Measurements from ENCODE around the gene RBM39.
"Not testable (repeated sequence)": the region's sequence is repeated elsewhere in the genome, so short reads cannot be mapped to it uniquely, and the experiment has no call there.

Gene RBM39

DNA sequence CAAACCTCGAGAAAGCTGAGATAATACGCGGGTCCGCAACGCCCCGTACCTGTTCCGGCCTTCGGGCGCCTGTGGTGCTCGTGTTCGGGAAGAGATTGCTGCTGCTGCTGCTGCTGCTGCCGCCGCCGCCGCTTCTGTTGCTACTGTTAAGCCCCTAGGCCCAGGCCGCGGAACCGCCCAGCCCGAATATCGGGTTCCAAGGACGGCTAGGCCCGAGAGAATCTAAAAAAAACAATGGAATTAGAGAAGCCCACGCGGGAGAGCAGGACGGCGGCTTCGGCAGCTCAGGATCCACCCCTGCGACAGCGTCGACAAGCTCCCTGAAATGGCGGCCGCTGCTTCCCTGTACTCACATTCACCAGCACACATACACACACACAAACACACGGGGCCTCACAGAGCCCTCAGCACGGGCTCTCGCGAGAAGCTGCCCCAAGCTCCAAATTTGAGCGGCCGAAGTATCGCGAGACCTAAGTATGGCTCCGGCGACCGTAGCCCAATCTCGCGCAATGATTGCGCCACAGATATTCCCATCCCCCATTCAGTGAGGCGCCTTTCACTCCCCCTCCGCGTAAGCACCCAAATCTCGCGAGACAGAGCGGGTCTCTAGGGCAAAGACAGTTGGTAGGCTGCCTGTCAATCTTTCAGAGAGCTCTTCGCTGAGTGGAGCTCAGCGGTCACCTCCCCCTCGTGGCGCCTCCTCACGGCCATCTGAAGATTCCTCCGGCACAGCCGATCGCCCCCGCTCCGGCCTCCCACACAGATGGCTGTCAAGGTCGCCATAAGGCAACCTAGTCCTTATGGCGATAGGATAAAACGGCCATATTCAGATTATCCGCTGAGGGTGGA lies at the start of gene RBM39:
TSS of gene RBM39 (minus strand) at position 369 of the 849 bp plus-strand sequence. CDS start 1,386 bp downstream, outside the sequence.
- H3K9ac ChIP-seq = peak within 1 kb of the TSS; percentile 99 to 100 (median 100)
- TF ChIP-seq Cebpa-rat (IDR thresholded peaks at IDR 0.05) = peak; percentile 82 to 99 (median 96); a peak in 21 of 22 replicates
- peaks cover 39 to 54% (median 47%) of the 10 kb centered on the region in 10 experiments for H3K4me1 ChIP-seq
- H3K27ac ChIP-seq = peak within 1 kb of the TSS; percentile 99 to 100 (median 100)
- peaks cover 42 to 44% (median 43%) of the 10 kb centered on the region in 11 experiments for H4K20me1 ChIP-seq
- peak within 1 kb of the TSS; percentile 86 to 98 (median 92) for H3K4me2 ChIP-seq
- peak within 1 kb of the TSS; percentile 88 to 99 (median 94) for H3K4me3 ChIP-seq
- H3K27me3 ChIP-seq = no peaks in the 10 kb centered on the region
- H3K9me3 ChIP-seq (replicated peaks in 1 of 11) = no peaks in the 10 kb centered on the region
- H3K36me3 ChIP-seq = peaks cover 36 to 41% (median 39%) of the 10 kb centered on the region in 11 experiments

DNA sequence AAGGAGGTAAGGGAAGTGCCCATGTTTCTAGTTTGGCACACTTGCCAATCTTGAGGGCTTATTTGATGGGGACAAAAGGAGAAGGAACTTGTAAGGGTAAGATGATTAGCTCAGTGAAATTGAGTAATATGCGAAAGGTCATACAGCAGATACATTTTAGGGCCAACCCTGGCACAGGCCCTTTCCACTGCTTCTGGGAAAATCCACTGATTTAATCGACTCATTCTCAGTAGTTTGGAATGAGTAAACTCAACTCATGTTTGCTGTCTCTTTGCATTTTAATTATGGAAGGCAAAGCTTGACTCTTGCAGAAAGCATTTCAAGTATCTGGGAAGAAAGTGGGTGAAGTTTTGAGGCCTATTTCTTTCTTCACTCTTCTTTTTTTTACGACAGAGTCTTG lies 49.8 kb upstream of the RBM39 start:
- peaks cover 14 to 96% (median 72%) of the 10 kb centered on the region in 11 experiments; a peak in 18 of 22 replicates for H4K20me1 ChIP-seq
- H3K4me3 ChIP-seq = no peak overlapping the region
- peaks cover 7 to 26% (median 13%) of the 10 kb centered on the region in 10 experiments for H3K4me1 ChIP-seq
- H3K36me3 ChIP-seq = peaks cover 0 to 46% (median 20%) of the 10 kb centered on the region in 11 experiments; a peak in 14 of 22 replicates
- peak overlapping the region in 4 of 11 experiments; percentile 15 to 69 (median 34); a peak in 9 of 22 replicates for H3K4me2 ChIP-seq
- no peaks in the 10 kb centered on the region for H3K9me3 ChIP-seq (replicated peaks in 1 of 11)
- no peaks in the 10 kb centered on the region for H3K27me3 ChIP-seq
- H3K9ac ChIP-seq = 0 out of 22 replicates have a peak overlapping the region, but pooled peaks of 1 of the 11 experiments have one; percentile 0
- 0 out of 22 replicates have a peak overlapping the region, but pooled peaks of 2 of the 11 experiments have one; percentile 6 to 9 for H3K27ac ChIP-seq
- no peak for TF ChIP-seq Cebpa-rat (IDR thresholded peaks at IDR 0.05)

DNA sequence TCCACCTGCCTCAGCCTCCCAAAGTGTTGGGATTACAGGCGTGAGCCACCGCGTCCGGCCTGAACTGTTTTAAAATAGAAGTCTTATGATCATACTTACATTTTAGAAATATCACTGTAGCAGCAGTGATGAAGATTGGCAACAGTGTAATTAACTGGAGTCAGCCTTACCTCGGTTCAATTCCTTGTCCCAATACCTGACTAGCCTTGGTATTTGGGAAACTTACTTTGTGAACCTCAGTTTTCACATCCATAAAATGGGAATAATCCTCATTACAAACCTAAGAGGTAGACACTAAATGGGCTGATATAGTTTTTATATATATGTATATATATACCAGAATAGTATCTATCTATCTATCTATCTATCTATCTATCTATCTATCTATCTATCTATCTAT lies 49.0 kb upstream of the RBM39 start:
- no peaks in the 10 kb centered on the region for H3K27me3 ChIP-seq
- H4K20me1 ChIP-seq = peaks cover 18 to 96% (median 72%) of the 10 kb centered on the region in 11 experiments; a peak in 18 of 22 replicates
- H3K9me3 ChIP-seq (replicated peaks in 1 of 11) = no peaks in the 10 kb centered on the region
- H3K27ac ChIP-seq = no peak overlapping the region
- peaks cover 0 to 19% (median 6%) of the 10 kb centered on the region in 10 experiments; a peak in 14 of 20 replicates for H3K4me1 ChIP-seq
- no peak for TF ChIP-seq Cebpa-rat (IDR thresholded peaks at IDR 0.05)
- H3K4me2 ChIP-seq = no peak overlapping the region
- H3K4me3 ChIP-seq = no peak overlapping the region
- H3K9ac ChIP-seq = no peak overlapping the region
- H3K36me3 ChIP-seq = peaks cover 0 to 53% (median 20%) of the 10 kb centered on the region in 11 experiments; a peak in 14 of 22 replicates

DNA sequence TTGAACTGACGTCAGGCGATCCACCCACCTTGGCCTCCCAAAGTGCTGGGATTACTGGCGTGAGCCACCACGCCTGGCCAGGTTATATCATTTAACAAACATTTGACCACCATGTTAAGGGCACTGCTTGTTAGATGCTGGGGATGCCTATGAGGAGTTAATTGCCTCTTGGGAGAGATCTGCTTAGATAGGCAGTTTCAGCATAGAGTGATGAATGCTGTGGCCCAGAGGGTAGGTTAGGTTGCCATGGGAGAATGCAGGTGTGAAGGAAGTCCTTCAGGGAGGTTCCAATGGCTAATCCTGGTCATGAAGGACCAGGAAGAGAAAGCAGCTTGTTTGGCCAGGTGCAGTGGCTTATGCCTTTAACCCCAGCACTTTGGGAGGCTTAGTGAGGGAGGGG lies 46.7 kb upstream of the RBM39 start:
- H3K36me3 ChIP-seq = peaks cover 4 to 61% (median 35%) of the 10 kb centered on the region in 11 experiments; a peak in 19 of 22 replicates
- H3K4me2 ChIP-seq = no peak overlapping the region
- H4K20me1 ChIP-seq = peaks cover 19 to 95% (median 76%) of the 10 kb centered on the region in 11 experiments; a peak in 17 of 22 replicates
- H3K27me3 ChIP-seq = no peaks in the 10 kb centered on the region
- no peak overlapping the region for H3K9ac ChIP-seq
- no peak overlapping the region for H3K4me3 ChIP-seq
- TF ChIP-seq Cebpa-rat (IDR thresholded peaks at IDR 0.05) = no peak
- no peak overlapping the region for H3K27ac ChIP-seq
- H3K9me3 ChIP-seq (replicated peaks in 1 of 11) = no peaks in the 10 kb centered on the region
- peaks cover 0 to 16% (median 0%) of the 10 kb centered on the region in 10 experiments; a peak in 9 of 20 replicates for H3K4me1 ChIP-seq

DNA sequence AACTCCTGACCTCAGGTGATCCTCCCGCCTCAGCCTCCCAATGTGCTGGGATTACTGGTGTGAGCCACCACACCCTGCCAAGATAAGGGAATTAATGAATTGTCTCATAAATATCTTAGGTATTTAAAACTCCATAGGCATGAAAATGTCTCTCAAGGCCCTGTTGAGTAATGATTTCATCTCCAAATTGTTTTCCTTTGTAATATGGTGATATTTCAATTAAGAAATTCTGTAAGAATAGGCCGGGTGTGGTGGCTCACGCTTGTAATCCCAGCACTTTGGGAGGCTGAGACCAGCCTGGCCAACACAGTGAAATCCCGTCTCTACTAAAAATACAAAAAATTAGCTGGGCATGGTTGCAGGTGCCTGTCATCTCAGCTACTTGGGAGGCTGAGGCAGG lies 43.5 kb upstream of the RBM39 start:
- not testable (repeated sequence) for H3K4me2 ChIP-seq; H3K9me3 ChIP-seq (replicated peaks in 1 of 11); H3K27ac ChIP-seq; H3K4me3 ChIP-seq; H3K27me3 ChIP-seq; H3K4me1 ChIP-seq; H3K9ac ChIP-seq
- H3K36me3 ChIP-seq = peaks cover 28 to 84% (median 55%) of the 10 kb centered on the region in 11 experiments
- H4K20me1 ChIP-seq = peaks cover 42 to 98% (median 83%) of the 10 kb centered on the region in 11 experiments; a peak in 19 of 22 replicates

DNA sequence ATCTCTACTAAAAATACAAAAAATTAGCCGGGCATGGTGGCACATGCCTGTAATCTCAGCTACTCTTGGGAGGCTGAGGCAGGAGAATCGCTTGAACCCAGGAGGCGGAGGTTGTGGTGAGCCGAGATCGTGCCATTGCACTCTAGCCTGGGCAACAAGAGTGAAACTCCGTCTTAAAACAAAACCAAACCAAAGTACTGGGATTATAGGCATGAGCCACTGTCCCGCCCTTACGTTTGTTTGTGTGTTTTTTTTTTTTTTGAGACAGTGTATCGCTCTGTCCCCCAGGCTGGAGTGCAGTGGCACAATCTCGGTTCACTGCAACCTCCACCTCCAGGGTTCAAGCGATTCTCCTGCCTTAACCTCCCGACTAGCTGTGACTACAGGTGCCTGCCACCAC lies 41.8 kb upstream of the RBM39 start:
- not testable (repeated sequence) for H3K4me2 ChIP-seq; H3K27me3 ChIP-seq; H3K4me3 ChIP-seq; H3K9me3 ChIP-seq (replicated peaks in 1 of 11); H3K9ac ChIP-seq; H3K27ac ChIP-seq; H3K4me1 ChIP-seq
- H3K36me3 ChIP-seq = peaks cover 45 to 87% (median 62%) of the 10 kb centered on the region in 11 experiments
- H4K20me1 ChIP-seq = peaks cover 38 to 99% (median 83%) of the 10 kb centered on the region in 11 experiments; a peak in 20 of 22 replicates

DNA sequence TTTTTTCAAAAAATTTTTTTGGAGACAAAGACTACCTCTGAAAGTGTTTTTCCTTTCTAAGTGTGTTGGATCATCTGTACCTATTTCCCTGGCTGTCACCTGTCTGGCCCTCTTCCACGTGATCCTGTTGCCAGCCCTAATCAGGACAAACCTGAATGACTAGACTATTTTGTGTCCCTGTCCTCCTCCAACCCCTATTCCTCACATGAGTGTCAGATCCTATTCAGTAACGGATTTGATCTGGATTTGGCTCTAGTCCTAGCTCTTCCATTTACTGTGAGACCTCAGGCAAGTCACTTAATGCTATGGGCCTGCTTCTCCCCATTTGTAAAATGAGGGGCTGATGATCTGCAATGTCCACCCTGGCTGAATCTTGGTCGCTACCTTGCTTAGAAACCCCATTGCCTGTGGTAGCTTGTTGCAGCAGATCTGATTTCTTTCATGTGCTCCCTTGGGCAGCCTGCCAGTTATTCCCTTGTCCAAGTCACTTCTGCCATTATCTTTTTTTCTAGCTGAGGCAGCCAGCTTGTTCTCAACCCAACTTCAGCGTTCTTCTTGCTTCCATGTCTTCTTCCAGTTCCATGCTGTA lies 34.5 kb upstream of the RBM39 start:
- TF ChIP-seq Cebpa-rat (IDR thresholded peaks at IDR 0.05) = no peak
- peak overlapping the region in 3 of 11 experiments; percentile 5 to 93 (median 12); a peak in 3 of 22 replicates for H3K4me2 ChIP-seq
- peaks cover 31 to 91% (median 82%) of the 10 kb centered on the region in 11 experiments; a peak in 20 of 22 replicates for H4K20me1 ChIP-seq
- H3K4me3 ChIP-seq = no peak overlapping the region
- H3K9me3 ChIP-seq (replicated peaks in 1 of 11) = no peaks in the 10 kb centered on the region
- H3K36me3 ChIP-seq = peaks cover 33 to 74% (median 61%) of the 10 kb centered on the region in 11 experiments; a peak in 21 of 22 replicates
- peaks cover 22 to 50% (median 31%) of the 10 kb centered on the region in 10 experiments for H3K4me1 ChIP-seq
- H3K27me3 ChIP-seq = no peaks in the 10 kb centered on the region
- H3K27ac ChIP-seq = no peak overlapping the region
- no peak overlapping the region for H3K9ac ChIP-seq

DNA sequence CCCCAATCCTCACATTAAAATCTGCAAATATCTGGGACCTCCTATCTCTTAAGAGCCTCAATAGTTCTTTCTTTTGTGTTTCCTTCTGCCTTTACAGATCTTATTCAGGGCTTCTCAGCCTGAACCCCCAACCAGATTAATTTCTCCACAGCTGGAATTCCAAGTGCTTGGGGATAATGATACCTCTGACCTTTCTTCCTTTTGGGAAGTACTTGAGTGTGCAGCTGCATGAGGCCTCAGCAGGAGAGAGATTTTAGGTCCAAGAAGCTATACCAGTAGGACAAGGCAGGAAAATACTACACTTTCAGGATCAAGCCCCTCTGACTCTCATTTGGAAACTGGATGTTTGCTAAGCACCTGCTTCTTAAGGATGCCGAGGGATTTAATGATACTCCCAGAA lies 32.3 kb upstream of the RBM39 start:
- H3K36me3 ChIP-seq = peaks cover 14 to 52% (median 43%) of the 10 kb centered on the region in 11 experiments; a peak in 21 of 22 replicates
- peaks cover 25 to 69% (median 61%) of the 10 kb centered on the region in 11 experiments; a peak in 20 of 22 replicates for H4K20me1 ChIP-seq
- no peaks in the 10 kb centered on the region for H3K9me3 ChIP-seq (replicated peaks in 1 of 11)
- no peak overlapping the region for H3K4me3 ChIP-seq
- no peak overlapping the region; a peak in 1 of 22 replicates for H3K27ac ChIP-seq
- TF ChIP-seq Cebpa-rat (IDR thresholded peaks at IDR 0.05) = no peak
- H3K27me3 ChIP-seq = no peaks in the 10 kb centered on the region
- peak overlapping the region in 6 of 11 experiments; percentile 6 to 92 (median 26); a peak in 5 of 22 replicates for H3K9ac ChIP-seq
- peak overlapping the region; percentile 87 to 99 (median 96); a peak in 17 of 22 replicates for H3K4me2 ChIP-seq
- H3K4me1 ChIP-seq = peaks cover 35 to 67% (median 42%) of the 10 kb centered on the region in 10 experiments
